Ecto neural progenitor cell (in vitro differentiated cells): ENCODE measurements around the gene KLHL18.
"Not testable (repeated sequence)": the region's sequence is repeated elsewhere in the genome, so short reads cannot be mapped to it uniquely, and the experiment has no call there.

Experiments
- DNase-seq: peaks from one replicate; pipeline ENCODE4 v3.0.0-alpha.2; 2018; ENCODE audit warnings: low spot score

Gene KLHL18

GRCh38 chr3:47274652-47275051 lies 8.1 kb upstream of the KLHL18 start:
- no peak for DNase-seq

- no peak for DNase-seq
These were observed 6.2 kb upstream of the KLHL18 start for GRCh38 chr3:47276558-47276957.

- no peak for DNase-seq
These were observed 2.2 kb upstream of the KLHL18 start for GRCh38 chr3:47280519-47280918.

- DNase-seq, result no peak
These were observed 421 bp downstream of the KLHL18 start for GRCh38 chr3:47283193-47283537.

- no peak for DNase-seq
These were observed 1.0 kb downstream of the KLHL18 start for GRCh38 chr3:47283591-47284364.

- DNase-seq, result no peak
These were observed 6.5 kb downstream of the KLHL18 start for GRCh38 chr3:47288966-47289910.

GRCh38 chr3:47291158-47291753 lies 8.5 kb downstream of the KLHL18 start:
- DNase-seq, result no peak

- not testable (repeated sequence) for DNase-seq
These were observed 9.1 kb downstream of the KLHL18 start for GRCh38 chr3:47291754-47292420.

- DNase-seq, result no peak
These were observed 11.1 kb downstream of the KLHL18 start for GRCh38 chr3:47293822-47294221.

GRCh38 chr3:47294392-47294791 lies 11.6 kb downstream of the KLHL18 start:
- DNase-seq, result no peak

- no peak for DNase-seq
These were observed 12.6 kb downstream of the KLHL18 start for GRCh38 chr3:47295322-47295721.

GRCh38 chr3:47295976-47296375 lies 13.2 kb downstream of the KLHL18 start:
- DNase-seq, result no peak

- no peak for DNase-seq
These were observed 14.0 kb downstream of the KLHL18 start for GRCh38 chr3:47296562-47297302.

GRCh38 chr3:47298439-47298838 lies 15.7 kb downstream of the KLHL18 start:
- DNase-seq, result no peak

GRCh38 chr3:47299381-47300318 lies 16.9 kb downstream of the KLHL18 start:
- DNase-seq, result no peak

- DNase-seq, result no peak
These were observed 18.7 kb downstream of the KLHL18 start for GRCh38 chr3:47301456-47301855.

- no peak for DNase-seq
These were observed 23.3 kb downstream of the KLHL18 start for GRCh38 chr3:47306022-47306421.

GRCh38 chr3:47309231-47309630 lies 26.5 kb downstream of the KLHL18 start:
- not testable (repeated sequence) for DNase-seq

- no peak for DNase-seq
These were observed 27.6 kb downstream of the KLHL18 start for GRCh38 chr3:47310391-47310790.

GRCh38 chr3:47313341-47314055 lies 30.8 kb downstream of the KLHL18 start:
- no peak for DNase-seq
